Measurements from ENCODE around the gene COL4A4.

DNA sequence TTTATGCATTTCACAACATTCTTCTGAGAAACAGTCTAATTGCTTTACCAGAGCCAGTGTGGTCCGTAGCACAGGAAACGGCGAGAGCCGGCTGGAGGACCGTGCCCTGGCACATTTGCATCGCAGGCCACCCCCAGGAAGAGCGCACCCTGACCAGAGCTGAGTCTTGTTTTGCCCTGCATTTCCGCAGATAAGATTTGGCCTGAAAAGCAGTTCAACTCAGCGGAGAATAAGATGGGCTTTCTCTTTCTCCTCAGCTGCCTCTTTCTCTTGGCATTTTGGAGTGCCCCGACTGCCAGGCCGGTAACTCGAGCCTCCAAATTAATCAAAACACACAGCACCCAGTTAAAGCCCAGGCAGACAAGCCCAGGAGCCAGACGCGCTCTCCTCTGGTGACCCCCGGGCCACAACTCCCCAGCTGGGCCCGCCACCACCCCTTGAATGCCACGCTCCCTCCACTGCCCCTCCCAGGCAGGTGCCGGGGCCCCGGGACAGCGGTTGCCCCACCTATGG is 464 bp downstream of the COL4A4 start:
- TF ChIP-seq, protein P1, sequence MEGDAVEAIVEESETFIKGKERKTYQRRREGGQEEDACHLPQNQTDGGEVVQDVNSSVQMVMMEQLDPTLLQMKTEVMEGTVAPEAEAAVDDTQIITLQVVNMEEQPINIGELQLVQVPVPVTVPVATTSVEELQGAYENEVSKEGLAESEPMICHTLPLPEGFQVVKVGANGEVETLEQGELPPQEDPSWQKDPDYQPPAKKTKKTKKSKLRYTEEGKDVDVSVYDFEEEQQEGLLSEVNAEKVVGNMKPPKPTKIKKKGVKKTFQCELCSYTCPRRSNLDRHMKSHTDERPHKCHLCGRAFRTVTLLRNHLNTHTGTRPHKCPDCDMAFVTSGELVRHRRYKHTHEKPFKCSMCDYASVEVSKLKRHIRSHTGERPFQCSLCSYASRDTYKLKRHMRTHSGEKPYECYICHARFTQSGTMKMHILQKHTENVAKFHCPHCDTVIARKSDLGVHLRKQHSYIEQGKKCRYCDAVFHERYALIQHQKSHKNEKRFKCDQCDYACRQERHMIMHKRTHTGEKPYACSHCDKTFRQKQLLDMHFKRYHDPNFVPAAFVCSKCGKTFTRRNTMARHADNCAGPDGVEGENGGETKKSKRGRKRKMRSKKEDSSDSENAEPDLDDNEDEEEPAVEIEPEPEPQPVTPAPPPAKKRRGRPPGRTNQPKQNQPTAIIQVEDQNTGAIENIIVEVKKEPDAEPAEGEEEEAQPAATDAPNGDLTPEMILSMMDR (IDR thresholded peaks at IDR 0.05) = no peak
- no peak for TF ChIP-seq POLR2A (IDR thresholded peaks at IDR 0.05)

All from tibial nerve (tissue), 3 donors.